K562 (cell line): Measurements from ENCODE around the gene VWA8. TPM values are rescaled to one million over a fixed set of nuclear protein-coding genes. Genes with fewer than 3 reads are reported as not detected.

Experiments
- ATAC-seq: fragments of 200-7000 bp; cut with Tn5 transposase; 3 replicates; pipeline ENCODE4 v1.9.1; 2020; ENCODE audit warnings: moderate library complexity
- BruUV-seq: library from RNA; stranded (reverse); fragments of 400-500 nt; replicated peaks from 2 replicates; lab custom pipeline; 2021; lab: Mats Ljungman, UMichigan
- CTCF ChIA-PET: fragments of 300-600 bp; formaldehyde crosslinking; extraction: SDS; loops from one replicate; lab custom pipeline; 2021; ENCODE audit warnings: low intra/inter-chr PET ratio; lab: Yijun Ruan, JAX
- POLR2A ChIA-PET: fragments of 300-600, 350-650 bp; sonication (Branson Sonifier 250); formaldehyde crosslinking; extraction: SDS; loops from one replicate; lab custom pipeline; 2021; ENCODE audit warnings: antibody characterized with exemption, inconsistent platforms; lab: Yijun Ruan, JAX
- DNase-seq, 4 experiments: peaks; one replicate each; pipeline versions ENCODE4 v3.0.0 to v3.0.0-alpha.2; 2011 to 2018; ENCODE audit warnings: low spot score in 3 of 4, mixed read lengths in 3 of 4; ENCODE audit errors: extremely low read depth in 1 of 4
- FAIRE-seq: peaks from 2 replicates; lab custom pipeline; 2011; peaks lifted over from hg19 to GRCh38; lab: Jason Lieb, UNC
- H2AFZ ChIP-seq: 2 replicates; pipeline ENCODE4 v1.6.0; 2011; ENCODE audit warnings: low read depth, low read length, control low read depth, inconsistent platforms
- H3K27ac ChIP-seq: fragments of 200-600 bp; 3 replicates; pipeline ENCODE4 v1.8.0; 2011; ENCODE audit warnings: low read depth, mild to moderate bottlenecking, control low read depth, inconsistent platforms, low read length, moderate library complexity, mixed read lengths; ENCODE audit errors: extremely low read depth
- H3K27me3 ChIP-seq, 2 experiments: fragments of 300-600 bp in 1 of 2; 2 replicates in 1 of 2; 3 replicates in 1 of 2; pipeline versions ENCODE4 v1.6.0 to v1.8.0; 2011; ENCODE audit warnings: inconsistent platforms in 2 of 2, low read length in 2 of 2, mild to moderate bottlenecking in 1 of 2, mixed read lengths in 1 of 2, moderate library complexity in 1 of 2; ENCODE audit not compliant: control insufficient read depth in 2 of 2, insufficient read depth in 2 of 2
- H3K36me3 ChIP-seq: fragments of 300-600 bp; 3 replicates; pipeline ENCODE4 v1.8.0; 2011; ENCODE audit warnings: mild to moderate bottlenecking, low read length, inconsistent platforms; ENCODE audit not compliant: control insufficient read depth, insufficient read depth
- H3K4me1 ChIP-seq, 2 experiments: fragments of 200-600 bp in 1 of 2; replicated peaks in 1 of 2; 2 replicates in 1 of 2; 3 replicates in 1 of 2; pipeline versions ENCODE4 v1.5.1 to v1.8.0; 2011; ENCODE audit warnings: inconsistent platforms in 2 of 2, low read length in 2 of 2, mild to moderate bottlenecking in 1 of 2, mixed read lengths in 1 of 2, moderate library complexity in 1 of 2; ENCODE audit not compliant: control insufficient read depth in 2 of 2, insufficient read depth in 2 of 2
- H3K4me2 ChIP-seq: 2 replicates; pipeline ENCODE4 v1.6.1; 2011; ENCODE audit warnings: low read length, control low read depth, inconsistent platforms, mixed read lengths; ENCODE audit not compliant: insufficient read depth
- H3K4me3 ChIP-seq: fragments of 200-600 bp; sonication (generic), shearing (Covaris generic); 2 replicates; pipeline ENCODE4 v1.5.1; 2016; ENCODE audit warnings: control low read depth, inconsistent platforms
- H3K79me2 ChIP-seq: fragments of 200-600 bp; 3 replicates; pipeline ENCODE4 v1.8.0; 2011; ENCODE audit warnings: low read length, inconsistent platforms; ENCODE audit not compliant: control insufficient read depth, insufficient read depth
- H3K9ac ChIP-seq, 2 experiments: 2 replicates each; pipeline versions ENCODE4 v1.6.0 to v1.6.1; 2011; ENCODE audit warnings: low read depth in 2 of 2, low read length in 2 of 2, control low read depth in 1 of 2, inconsistent platforms in 1 of 2, mild to moderate bottlenecking in 1 of 2, mixed read lengths in 1 of 2; ENCODE audit not compliant: insufficient read depth in 1 of 2
- H3K9me1 ChIP-seq: one replicate; pipeline ENCODE4 v1.6.0; 2011; ENCODE audit warnings: inconsistent platforms, mild to moderate bottlenecking, low read length, moderate library complexity; ENCODE audit not compliant: control insufficient read depth, insufficient read depth
- H3K9me3 ChIP-seq: replicated peaks from 2 replicates; pipeline ENCODE4 v1.5.1; 2011; ENCODE audit warnings: low read depth, low read length, inconsistent platforms; ENCODE audit not compliant: control insufficient read depth, insufficient read depth
- H4K20me1 ChIP-seq: replicated peaks from 2 replicates; pipeline ENCODE4 v1.6.1; 2011; ENCODE audit warnings: low read length, inconsistent platforms, mixed read lengths; ENCODE audit not compliant: control insufficient read depth, insufficient read depth
- CHD1 ChIP-seq: fragments of 200-600 bp; sonication (generic); IDR thresholded peaks from one replicate; pipeline ENCODE4 v1.6.1; 2012; ENCODE audit warnings: mild to moderate bottlenecking, moderate library complexity, low read length, inconsistent platforms
- CLOCK ChIP-seq: fragments of 250-450 bp; sonication (Bioruptor Pico); IDR thresholded peaks from 2 replicates; pipeline ENCODE4 v1.4.0; 2020; ENCODE audit warnings: mild to moderate bottlenecking, moderate library complexity, borderline replicate concordance
- ETS2 ChIP-seq: IDR thresholded peaks from 2 replicates; pipeline ENCODE4 v1.6.1; 2016; ENCODE audit warnings: borderline replicate concordance, missing genetic modification characterization, mild to moderate bottlenecking, moderate library complexity, missing compliant biosample characterization; ENCODE audit not compliant: poor library complexity, severe bottlenecking
- HCFC1 ChIP-seq: IDR thresholded peaks from 2 replicates; pipeline ENCODE4 v1.6.1; 2012; ENCODE audit warnings: low read depth, low read length, improper control_type of control experiment
- KLF10 ChIP-seq: fragments of 250-450 bp; sonication (Bioruptor Pico); IDR thresholded peaks from 2 replicates; pipeline ENCODE4 v1.6.1; 2021; ENCODE audit warnings: matching md5 sums
- NFIX ChIP-seq: fragments of 250-450 bp; sonication (Bioruptor Pico); IDR thresholded peaks from 2 replicates; pipeline ENCODE4 v1.4.0; 2020; ENCODE audit warnings: low read depth, mild to moderate bottlenecking, moderate library complexity
- NR1H2 ChIP-seq: sonication (generic); formaldehyde crosslinking; IDR thresholded peaks from 2 replicates; pipeline ENCODE4 v1.4.0; 2020; ENCODE audit warnings: mild to moderate bottlenecking, missing genetic modification reagents
- PTTG1 ChIP-seq: fragments of 450-650 bp; IDR thresholded peaks from 2 replicates; pipeline ENCODE4 v1.6.1; 2016; ENCODE audit warnings: low read depth, mild to moderate bottlenecking, missing genetic modification characterization, missing compliant biosample characterization
- SP1 ChIP-seq: sonication (generic); formaldehyde crosslinking; IDR thresholded peaks from 2 replicates; pipeline ENCODE4 v1.8.1; 2022; ENCODE audit warnings: mild to moderate bottlenecking, missing genetic modification reagents
- SREBF1 ChIP-seq: fragments of 150-350 bp; IDR thresholded peaks from 2 replicates; pipeline ENCODE4 v1.6.1; 2014; ENCODE audit warnings: antibody characterized with exemption, low read depth, low read length, borderline replicate concordance
- TRIM28 ChIP-seq: fragments of 450-650 bp; IDR thresholded peaks from 2 replicates; pipeline ENCODE4 v1.6.1; 2017
- ZBTB26 ChIP-seq: fragments of 450-650 bp; formaldehyde crosslinking; IDR thresholded peaks from 2 replicates; pipeline ENCODE4 v1.4.0; 2022; ENCODE audit warnings: missing genetic modification characterization
- ZBTB7A ChIP-seq: IDR thresholded peaks from 2 replicates; pipeline ENCODE4 v1.6.1; 2011; ENCODE audit warnings: low read depth, mild to moderate bottlenecking, low read length, moderate library complexity, borderline replicate concordance; ENCODE audit not compliant: control insufficient read depth
- ZFP36 ChIP-seq: fragments of 150-350 bp; IDR thresholded peaks from 2 replicates; pipeline ENCODE4 v1.6.1; 2018; ENCODE audit warnings: low read length, low read depth; ENCODE audit not compliant: partially characterized antibody
- ZNF583 ChIP-seq: fragments of 250-450 bp; sonication (Bioruptor Pico); IDR thresholded peaks from 2 replicates; pipeline ENCODE4 v1.4.0; 2020
- ZNF586 ChIP-seq: fragments of 450-650 bp; formaldehyde crosslinking; conservative IDR thresholded peaks from 2 replicates; pipeline ENCODE4 v1.4.0; 2020; ENCODE audit warnings: mild to moderate bottlenecking, moderate library complexity
- WGBS: fragments of 100-300 bp; shearing (Covaris generic); methylation state at CpG from one replicate; pipeline ENCODE4 v1.1.6; 2016; ENCODE audit warnings: low coverage, mixed read lengths; ENCODE audit not compliant: insufficient coverage; ENCODE audit errors: missing lambda C conversion rate; 5-methylcytosine and 5-hydroxymethylcytosine counted together
- in situ Hi-C: fragments of 300-500 bp; cut with MboI; formaldehyde crosslinking; loops from 4 replicates; pipeline ENCODE4 v1.15.0; 2018; ENCODE audit warnings: inconsistent platforms, mixed read lengths
- intact Hi-C: fragments of 100-400 bp; cut with micrococcal nuclease; formaldehyde crosslinking; loops from 2 replicates; pipeline ENCODE4 v1.14.2; 2022
- polyA plus RNA-seq, 8 experiments: library from polyadenylated mRNA; depleted of rRNA in 4 of 8; stranded (reverse) in 5 of 8; unstranded in 3 of 8; fragments of >200 nt; fragmentation: Nextera tagmentation in 2 of 8; fragmentation: Illumina TruSeq in 1 of 8; extraction: Ambion mirVana in 2 of 8; extraction: Trizol in 1 of 8; gene quantifications; 2 replicates each; pipeline versions ENCODE4 v1.2.1 to v1.2.3, GENCODE V29; 2011 to 2014; ENCODE audit warnings: inconsistent platforms in 1 of 8, missing spikeins in 1 of 8
- total RNA-seq, 7 experiments: library from RNA; depleted of rRNA in 6 of 7; stranded (reverse); fragments of >200 nt in 6 of 7; fragmentation: Illumina TruSeq in 2 of 7; extraction: Trizol in 2 of 7; gene quantifications; 2 replicates each; pipeline versions ENCODE4 v1.2.1 to v1.2.3, GENCODE V29; 2011 to 2021; ENCODE audit warnings: low replicate concordance in 1 of 7
- TF ChIP-seq, protein P1 (sequence below): sonication (generic); formaldehyde crosslinking; IDR thresholded peaks from 2 replicates; pipeline ENCODE4 v1.8.0; 2022; ENCODE audit warnings: mild to moderate bottlenecking, missing genetic modification reagents

Gene VWA8
- total and polyA plus RNA-seq, 9 of the 15 experiments (the other 6 are each of a cell fraction or from before 2014, with no cell fraction given), result 2.1 to 18.5 (median 13.3) TPM

GRCh38 chr13:41578371-41578770 is 382.5 kb downstream of the VWA8 start:
- CTCF ChIA-PET, result no interaction called here
- Histone ChIP-seq H3K4me3 (no peak overlapping the region), H3K27ac (no peak overlapping the region)
- TF ChIP-seq ETS2 (tag), result no peak
- no peak for TF ChIP-seq SP1 (CRISPR knock-in tag)
- TF ChIP-seq, protein P1, sequence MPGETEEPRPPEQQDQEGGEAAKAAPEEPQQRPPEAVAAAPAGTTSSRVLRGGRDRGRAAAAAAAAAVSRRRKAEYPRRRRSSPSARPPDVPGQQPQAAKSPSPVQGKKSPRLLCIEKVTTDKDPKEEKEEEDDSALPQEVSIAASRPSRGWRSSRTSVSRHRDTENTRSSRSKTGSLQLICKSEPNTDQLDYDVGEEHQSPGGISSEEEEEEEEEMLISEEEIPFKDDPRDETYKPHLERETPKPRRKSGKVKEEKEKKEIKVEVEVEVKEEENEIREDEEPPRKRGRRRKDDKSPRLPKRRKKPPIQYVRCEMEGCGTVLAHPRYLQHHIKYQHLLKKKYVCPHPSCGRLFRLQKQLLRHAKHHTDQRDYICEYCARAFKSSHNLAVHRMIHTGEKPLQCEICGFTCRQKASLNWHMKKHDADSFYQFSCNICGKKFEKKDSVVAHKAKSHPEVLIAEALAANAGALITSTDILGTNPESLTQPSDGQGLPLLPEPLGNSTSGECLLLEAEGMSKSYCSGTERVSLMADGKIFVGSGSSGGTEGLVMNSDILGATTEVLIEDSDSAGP, result no peak
- TF ChIP-seq CHD1, result no peak
- no peak for TF ChIP-seq ZNF586 (CRISPR knock-in tag)
- no peak for TF ChIP-seq NR1H2 (CRISPR knock-in tag)
- no peak for TF ChIP-seq HCFC1
- TF ChIP-seq NFIX, result no peak
- TF ChIP-seq ZNF583 (CRISPR knock-in tag), result no peak
- no peak for TF ChIP-seq CLOCK (CRISPR knock-in tag)
- no peak for TF ChIP-seq SREBF1
- no peak for TF ChIP-seq ZBTB7A
- no peak for TF ChIP-seq KLF10 (CRISPR knock-in tag)
- TF ChIP-seq TRIM28, result no peak
- no peak for TF ChIP-seq ZFP36
- TF ChIP-seq PTTG1 (tag), result no peak
- TF ChIP-seq ZBTB26 (CRISPR knock-in tag), result no peak
- TF ChIP-seq, all 486 proteins: peak for 0
- no peaks in the 10 kb centered on the region for H3K79me2 ChIP-seq
- H3K27me3 ChIP-seq, result no peaks in the 10 kb centered on the region
- FAIRE-seq (no peak), DNase-seq (no peak), ATAC-seq (no peak)
- no peaks in the 10 kb centered on the region for H3K9me1 ChIP-seq
- no peak overlapping the region for H3K9ac ChIP-seq
- 100% methylated on average over 4 of the region's 5 CpGs for WGBS
- in situ Hi-C loops, result no loop called here
- no TSS peak for BruUV-seq
- no peaks in the 10 kb centered on the region for H4K20me1 ChIP-seq
- no peaks in the 10 kb centered on the region for H3K9me3 ChIP-seq
- H3K36me3 ChIP-seq, result peaks cover 14% of the 10 kb centered on the region; the same call in 1 of the 3 replicates
- H2AFZ ChIP-seq, result no peak overlapping the region
- H3K4me1 ChIP-seq, result no peaks in the 10 kb centered on the region
- intact Hi-C loops, result no loop called here
- H3K4me2 ChIP-seq, result no peak overlapping the region
- POLR2A ChIA-PET, result interaction anchor here (1.5 kb wide), 1 partner anchor 7 kb away, joined by 3 read pairs; no protein-coding TSS in a partner anchor
